Subcutaneous abdominal adipose tissue (tissue), 5 donors: ENCODE results near the gene SETX.
A peak's percentile ranks its signal among the peaks of the same experiment; 100 is the strongest.

Experiments
- H3K27ac ChIP-seq: one replicate; pipeline ENCODE4 v1.7.0; 2013; ENCODE audit warnings: low read depth, mild to moderate bottlenecking, inconsistent platforms, low read length, moderate library complexity
- H3K27me3 ChIP-seq, 5 donors: one replicate each; pipeline ENCODE4 v1.7.0; 2013; ENCODE audit warnings: low read length in 5 of 5, inconsistent platforms in 1 of 5; ENCODE audit not compliant: control insufficient read depth in 5 of 5, insufficient read depth in 4 of 5
- H3K36me3 ChIP-seq, 5 donors: one replicate each; pipeline ENCODE4 v1.7.0; 2013; ENCODE audit warnings: low read length in 5 of 5; ENCODE audit not compliant: control insufficient read depth in 5 of 5, insufficient read depth in 5 of 5
- H3K4me1 ChIP-seq, 5 donors: one replicate each; pipeline ENCODE4 v1.7.0; 2013; ENCODE audit warnings: low read length in 5 of 5, mild to moderate bottlenecking in 3 of 5, moderate library complexity in 1 of 5; ENCODE audit not compliant: control insufficient read depth in 5 of 5, insufficient read depth in 5 of 5
- H3K4me3 ChIP-seq, 5 donors: one replicate each; pipeline ENCODE4 v1.7.0; 2013; ENCODE audit warnings: low read length in 5 of 5, low read depth in 1 of 5
- H3K9ac ChIP-seq, 5 donors: one replicate each; pipeline ENCODE4 v1.7.0; 2013; ENCODE audit warnings: low read length in 5 of 5, mild to moderate bottlenecking in 4 of 5, moderate library complexity in 3 of 5
- H3K9me3 ChIP-seq, 5 donors: one replicate each; pipeline ENCODE4 v1.7.0; 2013; ENCODE audit warnings: low read length in 5 of 5; ENCODE audit not compliant: control insufficient read depth in 5 of 5
- donor health status: healthy.
- donor health status: healthy.
- donor health status: healthy.
- donor health status: healthy.
- donor health status: healthy.

SETX gene, protein sequence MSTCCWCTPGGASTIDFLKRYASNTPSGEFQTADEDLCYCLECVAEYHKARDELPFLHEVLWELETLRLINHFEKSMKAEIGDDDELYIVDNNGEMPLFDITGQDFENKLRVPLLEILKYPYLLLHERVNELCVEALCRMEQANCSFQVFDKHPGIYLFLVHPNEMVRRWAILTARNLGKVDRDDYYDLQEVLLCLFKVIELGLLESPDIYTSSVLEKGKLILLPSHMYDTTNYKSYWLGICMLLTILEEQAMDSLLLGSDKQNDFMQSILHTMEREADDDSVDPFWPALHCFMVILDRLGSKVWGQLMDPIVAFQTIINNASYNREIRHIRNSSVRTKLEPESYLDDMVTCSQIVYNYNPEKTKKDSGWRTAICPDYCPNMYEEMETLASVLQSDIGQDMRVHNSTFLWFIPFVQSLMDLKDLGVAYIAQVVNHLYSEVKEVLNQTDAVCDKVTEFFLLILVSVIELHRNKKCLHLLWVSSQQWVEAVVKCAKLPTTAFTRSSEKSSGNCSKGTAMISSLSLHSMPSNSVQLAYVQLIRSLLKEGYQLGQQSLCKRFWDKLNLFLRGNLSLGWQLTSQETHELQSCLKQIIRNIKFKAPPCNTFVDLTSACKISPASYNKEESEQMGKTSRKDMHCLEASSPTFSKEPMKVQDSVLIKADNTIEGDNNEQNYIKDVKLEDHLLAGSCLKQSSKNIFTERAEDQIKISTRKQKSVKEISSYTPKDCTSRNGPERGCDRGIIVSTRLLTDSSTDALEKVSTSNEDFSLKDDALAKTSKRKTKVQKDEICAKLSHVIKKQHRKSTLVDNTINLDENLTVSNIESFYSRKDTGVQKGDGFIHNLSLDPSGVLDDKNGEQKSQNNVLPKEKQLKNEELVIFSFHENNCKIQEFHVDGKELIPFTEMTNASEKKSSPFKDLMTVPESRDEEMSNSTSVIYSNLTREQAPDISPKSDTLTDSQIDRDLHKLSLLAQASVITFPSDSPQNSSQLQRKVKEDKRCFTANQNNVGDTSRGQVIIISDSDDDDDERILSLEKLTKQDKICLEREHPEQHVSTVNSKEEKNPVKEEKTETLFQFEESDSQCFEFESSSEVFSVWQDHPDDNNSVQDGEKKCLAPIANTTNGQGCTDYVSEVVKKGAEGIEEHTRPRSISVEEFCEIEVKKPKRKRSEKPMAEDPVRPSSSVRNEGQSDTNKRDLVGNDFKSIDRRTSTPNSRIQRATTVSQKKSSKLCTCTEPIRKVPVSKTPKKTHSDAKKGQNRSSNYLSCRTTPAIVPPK (N-terminal part only)

DNA sequence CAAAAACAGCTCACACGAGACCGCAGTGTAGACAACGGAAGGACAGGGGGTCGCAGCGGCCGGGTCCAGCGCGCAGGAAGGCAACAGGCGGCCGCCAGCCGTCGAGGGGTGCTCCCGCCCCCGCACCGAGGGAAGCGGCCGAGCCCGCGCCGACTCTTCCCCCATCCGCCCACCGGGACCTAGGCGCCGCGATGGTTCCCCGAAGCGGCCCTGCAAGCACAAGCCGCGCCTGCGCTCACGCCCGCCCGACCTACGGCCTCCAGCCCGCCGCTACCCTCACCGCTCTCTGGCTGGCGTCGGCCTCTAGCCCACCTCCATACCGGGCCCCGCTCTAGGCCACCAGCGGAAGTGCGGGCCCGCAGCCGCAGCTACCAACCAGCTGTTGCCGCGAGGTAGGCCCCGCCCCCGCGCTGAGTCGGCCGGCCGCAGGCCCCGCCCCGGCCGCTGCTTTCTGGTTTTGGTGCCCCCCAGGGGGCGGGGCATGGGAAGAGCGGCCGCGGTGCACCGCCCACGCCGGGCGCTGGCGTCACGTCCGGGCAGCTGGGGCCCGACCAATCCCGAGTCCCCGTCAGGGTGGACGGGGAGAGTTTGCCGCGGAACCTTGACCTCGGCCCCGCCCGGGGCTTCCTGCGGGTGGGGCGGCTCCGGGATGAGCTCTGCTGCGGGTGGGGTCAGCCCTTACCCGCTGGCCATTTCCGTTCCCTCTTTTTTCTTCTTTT is at the start of gene SETX:
Gene SETX (minus strand): TSS at position 350 of the 719 bp plus-strand sequence. CDS start 5,558 bp downstream, outside the sequence.
- Histone ChIP-seq H3K9ac (peak within 1 kb of the TSS; percentile 75 to 97 (median 94)), H3K4me3 (peak within 1 kb of the TSS; percentile 85 to 96 (median 94)), H3K27me3 (no peaks in the 10 kb centered on the region), H3K36me3 (peaks cover 16 to 24% (median 19%) of the 10 kb centered on the region in 5 donors), H3K9me3 (no peaks in the 10 kb centered on the region), H3K27ac (peak within 1 kb of the TSS; percentile 84), H3K4me1 (peaks cover 5 to 48% (median 38%) of the 10 kb centered on the region in 5 donors)

DNA sequence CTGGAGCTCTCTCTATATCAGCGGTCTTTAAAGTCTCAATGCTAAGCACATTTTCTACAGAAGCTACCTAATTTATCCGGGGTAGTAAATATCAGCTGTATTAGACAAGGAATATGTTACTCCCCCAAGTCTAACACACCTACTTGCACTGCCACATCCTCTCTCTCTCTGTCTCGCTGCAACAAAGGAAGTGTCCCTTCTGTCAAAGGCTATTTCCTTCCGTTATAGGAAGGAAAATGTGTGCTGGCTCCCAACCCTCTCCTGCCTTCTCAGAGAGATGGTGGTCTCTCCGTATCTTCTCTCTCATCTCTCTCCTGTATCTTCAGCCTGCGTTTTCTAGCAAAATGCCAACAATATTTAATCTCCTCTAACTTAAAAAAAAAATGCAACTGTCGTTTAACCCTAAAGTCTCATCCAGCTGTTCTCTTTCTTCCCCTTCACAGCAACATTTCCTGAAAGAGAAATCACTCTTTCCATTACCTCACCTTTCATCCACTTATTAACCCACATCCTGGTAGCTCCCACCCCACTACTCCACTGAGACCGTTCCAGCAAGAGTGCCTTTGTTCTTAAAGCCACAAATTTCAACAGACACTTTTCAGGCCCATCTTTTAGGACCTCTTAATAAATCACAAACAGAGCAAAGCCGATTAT is 49.6 kb upstream of the SETX start:
- peaks cover 5 to 25% (median 24%) of the 10 kb centered on the region in 5 donors for H3K36me3 ChIP-seq
- H3K9ac ChIP-seq: peak overlapping the region in 1 of 5 donors; percentile 59
- H3K27me3 ChIP-seq: peaks cover 0 to 3% (median 2%) of the 10 kb centered on the region in 5 donors
- H3K4me1 ChIP-seq: peaks cover 5 to 25% (median 19%) of the 10 kb centered on the region in 5 donors
- no peaks in the 10 kb centered on the region for H3K9me3 ChIP-seq
- H3K4me3 ChIP-seq: peak overlapping the region in 3 of 5 donors; percentile 17 to 29 (median 25)
- no peak overlapping the region for H3K27ac ChIP-seq

DNA sequence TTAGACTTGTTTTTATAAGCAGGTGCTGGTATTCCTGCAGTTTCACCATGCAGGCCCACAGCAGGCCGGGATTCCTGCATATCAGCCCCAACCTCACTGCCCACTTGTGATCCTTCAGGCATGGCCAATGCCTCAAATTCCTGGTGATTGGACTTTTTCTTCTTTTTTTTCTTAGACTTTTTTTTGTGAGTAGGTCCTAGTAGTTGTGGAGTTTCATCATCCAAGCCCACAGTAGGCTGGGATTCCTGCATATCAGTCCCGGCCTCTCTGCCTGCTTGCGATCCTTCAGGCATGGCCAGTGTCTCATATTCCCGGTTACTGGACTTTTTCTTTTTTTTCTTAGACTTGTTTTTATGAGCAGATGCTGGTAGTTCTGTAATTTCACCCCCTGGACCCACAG is 47.0 kb upstream of the SETX start:
- no peak overlapping the region for H3K4me3 ChIP-seq
- no peaks in the 10 kb centered on the region for H3K9me3 ChIP-seq
- H3K9ac ChIP-seq: no peak overlapping the region
- no peaks in the 10 kb centered on the region for H3K27me3 ChIP-seq
- H3K4me1 ChIP-seq: peaks cover 5 to 20% (median 14%) of the 10 kb centered on the region in 5 donors
- H3K36me3 ChIP-seq: peaks cover 11 to 48% (median 41%) of the 10 kb centered on the region in 5 donors
- no peak overlapping the region for H3K27ac ChIP-seq

DNA sequence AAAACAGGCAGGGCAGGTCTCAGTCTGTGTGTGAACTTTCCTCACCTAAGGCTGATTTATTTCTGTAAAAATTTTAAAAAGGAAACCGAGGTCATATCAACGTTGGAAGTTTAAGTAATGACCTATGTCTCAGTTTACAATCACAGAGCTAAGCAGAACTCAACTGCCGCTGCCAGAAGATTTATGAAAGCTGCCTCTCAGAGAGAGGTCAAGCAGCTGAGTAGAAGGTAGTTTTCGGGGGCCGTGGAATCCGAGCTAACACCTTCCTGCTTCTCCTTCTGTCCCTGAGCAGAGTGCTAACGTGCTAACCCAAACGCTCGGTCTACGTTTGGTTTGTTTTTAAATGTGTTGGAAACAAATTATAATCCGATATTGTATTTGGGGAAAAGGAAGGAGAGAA is 40.8 kb upstream of the SETX start:
- Histone ChIP-seq H3K9me3 (no peaks in the 10 kb centered on the region), H3K4me1 (no peaks in the 10 kb centered on the region), H3K36me3 (peaks cover 33 to 87% (median 72%) of the 10 kb centered on the region in 5 donors), H3K4me3 (no peak overlapping the region), H3K27ac (no peak overlapping the region), H3K9ac (no peak overlapping the region), H3K27me3 (no peaks in the 10 kb centered on the region)

DNA sequence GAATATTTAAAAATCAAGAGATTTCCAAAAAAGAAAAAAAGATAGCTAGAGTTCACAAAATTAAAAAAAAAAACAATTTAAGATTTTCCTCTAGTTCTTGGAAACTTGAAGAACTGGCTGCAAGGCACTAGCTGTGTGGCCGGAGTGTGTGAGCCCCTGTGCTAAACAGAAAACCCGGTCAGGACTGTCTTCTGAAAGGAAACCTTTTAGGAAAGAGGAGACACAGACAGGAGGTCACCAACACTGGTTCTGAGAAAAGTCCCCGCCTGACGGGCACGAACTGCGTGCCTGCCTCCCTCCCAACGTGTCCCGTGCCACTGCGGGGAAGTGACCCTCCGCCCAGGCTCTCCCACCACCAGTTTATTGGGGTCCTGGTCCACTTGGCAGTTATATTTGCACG is 36.7 kb upstream of the SETX start:
- Histone ChIP-seq H3K27me3 (no peaks in the 10 kb centered on the region), H3K4me1 (no peaks in the 10 kb centered on the region), H3K9me3 (no peaks in the 10 kb centered on the region), H3K36me3 (peaks cover 35 to 93% (median 76%) of the 10 kb centered on the region in 5 donors), H3K4me3 (no peak overlapping the region), H3K9ac (no peak overlapping the region), H3K27ac (no peak overlapping the region)

DNA sequence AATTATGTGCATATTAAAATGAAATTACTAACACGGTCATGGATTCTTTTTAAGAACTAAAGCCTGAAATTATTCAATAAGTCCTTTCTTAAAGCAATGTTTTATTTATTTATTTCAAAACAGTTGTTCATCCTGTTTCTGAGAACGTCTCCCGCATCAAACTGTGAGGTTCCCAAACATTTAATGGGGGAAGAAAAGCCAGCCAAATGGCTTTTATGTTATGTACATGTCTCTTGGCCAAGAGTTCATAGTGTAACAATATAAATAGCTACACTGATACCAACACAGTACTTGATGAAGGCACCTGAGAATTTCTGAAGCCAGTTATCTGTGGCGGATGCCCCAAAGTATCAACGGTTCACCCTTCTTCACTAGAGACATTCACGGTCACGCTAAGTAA is 36.2 kb upstream of the SETX start:
- Histone ChIP-seq H3K4me3 (no peak overlapping the region), H3K4me1 (no peaks in the 10 kb centered on the region), H3K36me3 (peaks cover 35 to 93% (median 75%) of the 10 kb centered on the region in 5 donors), H3K9ac (no peak overlapping the region), H3K9me3 (no peaks in the 10 kb centered on the region), H3K27me3 (no peaks in the 10 kb centered on the region), H3K27ac (no peak overlapping the region)

DNA sequence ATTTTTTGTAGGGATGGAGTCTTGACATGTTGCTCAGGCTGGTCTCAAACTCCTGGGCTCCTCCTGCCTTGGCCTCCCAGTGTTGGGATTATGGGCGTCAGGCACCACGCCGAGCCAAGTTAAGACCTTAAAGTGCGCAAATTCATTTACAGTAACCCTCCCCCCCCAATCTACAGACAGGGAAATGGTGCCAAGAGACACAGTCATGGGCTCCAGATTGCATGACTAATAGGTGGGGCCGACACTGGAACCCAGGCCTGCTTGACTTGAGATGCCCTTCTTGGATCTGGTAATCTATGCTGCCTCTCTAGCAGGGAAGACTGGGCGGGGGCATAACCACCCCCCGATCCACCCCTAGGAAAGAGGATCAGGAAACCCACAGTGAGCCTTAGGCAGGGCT is 32.3 kb upstream of the SETX start:
- no peak overlapping the region for H3K4me3 ChIP-seq
- H3K36me3 ChIP-seq: peaks cover 32 to 93% (median 77%) of the 10 kb centered on the region in 5 donors
- no peak overlapping the region for H3K9ac ChIP-seq

DNA sequence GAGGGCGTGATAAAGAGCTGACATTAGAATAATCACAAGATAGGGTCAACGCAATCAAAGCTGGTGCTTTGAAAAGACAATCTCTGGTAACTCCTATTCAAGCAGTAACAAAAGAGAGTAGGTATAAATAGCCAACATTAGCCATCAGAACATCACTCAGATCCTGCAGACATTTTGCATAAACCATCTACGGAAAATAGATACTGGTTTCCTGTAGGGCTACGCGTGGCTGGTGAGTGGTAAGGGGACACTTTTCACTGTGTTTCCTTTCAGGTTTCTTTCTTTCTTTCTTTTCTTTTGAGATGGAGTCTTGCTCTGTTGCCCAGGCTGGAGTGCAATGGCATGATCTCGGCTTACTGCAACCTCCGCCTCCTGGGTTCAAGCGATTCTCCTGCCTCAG is 29.6 kb upstream of the SETX start:
- H3K36me3 ChIP-seq: peaks cover 28 to 79% (median 54%) of the 10 kb centered on the region in 5 donors
- no peaks in the 10 kb centered on the region for H3K9me3 ChIP-seq
- H3K9ac ChIP-seq: no peak overlapping the region
- peaks cover 0 to 5% (median 0%) of the 10 kb centered on the region in 5 donors for H3K4me1 ChIP-seq
- H3K4me3 ChIP-seq: no peak overlapping the region
- no peak overlapping the region for H3K27ac ChIP-seq
- H3K27me3 ChIP-seq: no peaks in the 10 kb centered on the region

More for the DNA sequence above, 32.3 kb upstream of the SETX start:
- Histone ChIP-seq H3K27me3 (no peaks in the 10 kb centered on the region), H3K4me1 (no peaks in the 10 kb centered on the region), H3K27ac (no peak overlapping the region), H3K9me3 (no peaks in the 10 kb centered on the region)
